ENCODE data around the gene PTTG1IP.

GRCh38 chr21:44907966-44908895, 34.7 kb upstream of the PTTG1IP start:
- TF ChIP-seq BHLHE40 (IDR thresholded peaks at IDR 0.05; ENCODE audit: borderline replicate concordance in 1 of 2, low read depth in 2 of 2, low read length in 1 of 2) (no peak), GABPA (IDR thresholded peaks at IDR 0.05; ENCODE audit: low read depth) (no peak), EED (IDR thresholded peaks at IDR 0.05; ENCODE audit: low read depth) (0 out of 2 replicates have a peak, but pooled peaks have one; percentile 18), POLR2A (IDR thresholded peaks at IDR 0.05; ENCODE audit: low read depth, low read length) (no peak), ATF7 (IDR thresholded peaks at IDR 0.05; ENCODE audit: low read depth) (no peak), CTCF (IDR thresholded peaks at IDR 0.05 in 2 of 3, conservative IDR thresholded peaks at IDR 0.05 in 1 of 3; ENCODE audit: control insufficient read depth in 2 of 3, extremely low read depth in 1 of 3, insufficient read depth in 1 of 3, low read depth in 3 of 3, low read length in 3 of 3) (no peak), RCOR1 (conservative IDR thresholded peaks at IDR 0.05; ENCODE audit: low read depth, low read length) (no peak), CEBPB (IDR thresholded peaks at IDR 0.05; ENCODE audit: borderline replicate concordance in 1 of 2, low read depth in 2 of 2, low read length in 2 of 2) (no peak), RAD21 (IDR thresholded peaks at IDR 0.05; ENCODE audit: insufficient read depth, low read depth, low read length) (no peak), SMARCA5 (IDR thresholded peaks at IDR 0.05) (no peak)
